ENCODE measurements around the gene PDHA1.

Gene PDHA1

GRCh38 chrX:19377799-19378198 lies 34.1 kb downstream of the PDHA1 start:
- DNase-seq, result no peak

- DNase-seq, result no peak
Measured at GRCh38 chrX:19381326-19381725, 37.6 kb downstream of the PDHA1 start.

GRCh38 chrX:19382555-19383145 lies 38.9 kb downstream of the PDHA1 start:
- peak; percentile 49 for DNase-seq

GRCh38 chrX:19386679-19387078 lies 43.0 kb downstream of the PDHA1 start:
- DNase-seq, result no peak

GRCh38 chrX:19388064-19388679 lies 44.4 kb downstream of the PDHA1 start:
- no peak for DNase-seq

- no peak for DNase-seq
Measured at GRCh38 chrX:19388741-19389140, 45.0 kb downstream of the PDHA1 start.

- no peak for DNase-seq
Measured at GRCh38 chrX:19389227-19389845, 45.6 kb downstream of the PDHA1 start.

- no peak for DNase-seq
Measured at GRCh38 chrX:19392078-19392477, 48.4 kb downstream of the PDHA1 start.

GRCh38 chrX:19392703-19393102 lies 49.0 kb downstream of the PDHA1 start:
- no peak for DNase-seq

GRCh38 chrX:19403696-19404095 lies 60.0 kb downstream of the PDHA1 start:
- DNase-seq, result no peak

- no peak for DNase-seq
Measured at GRCh38 chrX:19410259-19410658, 66.5 kb downstream of the PDHA1 start.

Data from NCI-H69 (cell line).